Effector memory CD8-positive, alpha-beta T cell (primary cell): ENCODE results near the gene FRAS1.

ENCODE experiments used
- ATAC-seq: fragments of 150-1000 bp; cut with Tn5 transposase; replicated peaks from 2 replicates; pipeline ENCODE4 v1.10.0; 2021; ENCODE audit warnings: mild to moderate bottlenecking, moderate library complexity
- DNase-seq, 3 experiments: peaks; one replicate each; pipeline ENCODE4 v3.0.0; 2021
- H3K27ac Mint-ChIP-seq, 2 donors: one replicate each; pipeline ENCODE4 v1.8.0; 2022; ENCODE audit warnings: mild to moderate bottlenecking in 2 of 2, mixed read lengths in 2 of 2, moderate library complexity in 2 of 2
- H3K27me3 Mint-ChIP-seq, 2 donors: one replicate each; pipeline ENCODE4 v1.8.0; 2022; ENCODE audit warnings: mixed read lengths in 2 of 2
- H3K36me3 Mint-ChIP-seq: one replicate; pipeline ENCODE4 v1.8.0; 2022; ENCODE audit warnings: mild to moderate bottlenecking, moderate library complexity, mixed read lengths; ENCODE audit not compliant: insufficient read depth
- H3K4me1 Mint-ChIP-seq, 2 donors: one replicate each; pipeline ENCODE4 v1.8.0; 2022; ENCODE audit warnings: low read depth in 2 of 2, mixed read lengths in 2 of 2
- H3K4me3 Mint-ChIP-seq, 2 donors: one replicate each; pipeline ENCODE4 v1.8.0; 2022; ENCODE audit warnings: mild to moderate bottlenecking in 2 of 2, mixed read lengths in 2 of 2, moderate library complexity in 2 of 2
- H3K9me3 Mint-ChIP-seq, 2 donors: one replicate each; pipeline ENCODE4 v1.8.0; 2022; ENCODE audit warnings: mixed read lengths in 2 of 2

FRAS1 gene

DNA sequence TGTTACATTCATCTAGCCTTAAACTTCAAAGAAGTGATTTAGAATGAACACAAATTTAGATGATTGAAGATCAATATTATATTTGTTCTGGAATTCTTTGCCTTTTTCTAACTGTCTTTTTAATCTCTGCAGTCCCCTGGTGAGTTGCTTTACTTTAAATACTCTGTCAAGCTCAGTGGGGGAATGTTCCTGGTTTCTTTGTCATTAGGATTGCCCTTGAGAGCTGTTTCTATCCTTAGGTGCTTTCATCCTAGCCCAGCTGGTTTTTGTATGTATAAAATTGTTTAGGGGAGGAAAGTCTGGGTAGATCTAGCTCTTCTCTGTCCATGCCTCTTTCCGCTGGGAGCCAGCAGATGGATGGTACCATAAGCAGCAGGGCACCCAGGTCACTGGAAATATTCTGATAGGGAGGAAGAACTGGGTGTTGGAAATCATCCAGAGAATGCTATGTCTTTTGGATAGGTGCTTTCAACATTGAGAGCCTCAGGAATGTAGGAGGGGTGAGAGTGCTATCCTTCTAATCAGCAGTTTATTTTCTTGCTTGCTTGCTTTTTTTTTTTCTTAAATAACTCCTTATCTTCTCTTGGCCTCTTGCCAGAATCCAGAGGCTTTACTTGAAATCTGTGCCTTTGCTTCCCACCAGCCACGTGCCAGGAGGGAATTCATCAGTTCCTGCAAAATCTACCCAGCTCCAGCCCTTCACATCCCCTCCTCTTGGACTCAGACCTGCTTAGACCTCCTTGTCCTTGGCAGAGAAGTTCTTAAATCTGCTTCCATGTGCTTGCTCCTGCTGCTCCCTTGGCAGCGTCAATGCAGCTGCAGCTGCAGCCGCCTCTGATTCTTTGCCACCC, 279.2 kb downstream of the FRAS1 start:
- H3K36me3 Mint-ChIP-seq, result no peaks in the 10 kb centered on the region
- H3K9me3 Mint-ChIP-seq, result peaks cover 2 to 19% of the 10 kb centered on the region in 2 donors
- no peak overlapping the region for H3K27ac Mint-ChIP-seq
- H3K4me1 Mint-ChIP-seq, result no peaks in the 10 kb centered on the region
- DNase-seq (no peak), ATAC-seq (no peak)
- no peak overlapping the region for H3K4me3 Mint-ChIP-seq
- H3K27me3 Mint-ChIP-seq, result peaks cover 14 to 31% of the 10 kb centered on the region in 2 donors

DNA sequence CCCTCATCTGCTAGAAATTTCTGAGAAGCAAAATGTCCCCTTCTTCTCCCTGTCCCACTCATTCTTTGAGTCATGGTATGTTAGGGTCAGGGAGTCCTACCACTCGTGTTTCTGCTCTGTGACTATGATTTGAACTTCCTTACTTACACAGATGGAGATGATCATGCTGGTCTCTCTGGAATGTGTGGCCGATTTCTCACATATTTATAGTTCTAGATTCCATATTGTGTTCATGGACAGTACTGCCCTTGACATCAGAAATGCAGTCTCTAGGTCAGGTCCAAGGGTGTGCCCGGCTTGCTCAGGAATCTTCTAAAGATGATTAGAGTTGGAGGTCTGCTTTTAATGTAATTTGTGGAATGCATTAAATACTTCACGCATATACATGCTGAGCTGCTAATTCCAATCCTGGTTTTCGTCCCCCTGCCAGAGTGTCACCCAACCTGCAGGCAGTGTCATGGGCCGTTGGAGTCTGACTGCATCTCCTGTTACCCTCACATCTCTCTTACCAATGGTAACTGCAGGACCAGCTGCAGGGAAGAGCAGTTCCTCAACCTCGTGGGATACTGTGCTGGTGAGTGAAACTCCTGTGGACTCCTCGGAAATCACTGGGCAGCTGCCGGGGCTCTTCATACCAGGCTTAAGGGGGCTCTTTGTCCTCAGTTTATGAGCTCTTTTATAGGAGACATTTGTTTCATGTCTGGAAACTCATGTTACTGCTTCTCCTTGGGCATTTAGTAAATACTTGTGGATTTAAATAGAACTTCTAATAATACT, 280.3 kb downstream of the FRAS1 start:
- no peak for ATAC-seq
- H3K27me3 Mint-ChIP-seq, result peaks cover 15 to 23% of the 10 kb centered on the region in 2 donors
- no peaks in the 10 kb centered on the region for H3K36me3 Mint-ChIP-seq
- H3K4me1 Mint-ChIP-seq, result no peaks in the 10 kb centered on the region
- no peak overlapping the region for H3K4me3 Mint-ChIP-seq
- DNase-seq, result no peak
- peaks cover 2 to 14% of the 10 kb centered on the region in 2 donors for H3K9me3 Mint-ChIP-seq
- no peak overlapping the region for H3K27ac Mint-ChIP-seq

DNA sequence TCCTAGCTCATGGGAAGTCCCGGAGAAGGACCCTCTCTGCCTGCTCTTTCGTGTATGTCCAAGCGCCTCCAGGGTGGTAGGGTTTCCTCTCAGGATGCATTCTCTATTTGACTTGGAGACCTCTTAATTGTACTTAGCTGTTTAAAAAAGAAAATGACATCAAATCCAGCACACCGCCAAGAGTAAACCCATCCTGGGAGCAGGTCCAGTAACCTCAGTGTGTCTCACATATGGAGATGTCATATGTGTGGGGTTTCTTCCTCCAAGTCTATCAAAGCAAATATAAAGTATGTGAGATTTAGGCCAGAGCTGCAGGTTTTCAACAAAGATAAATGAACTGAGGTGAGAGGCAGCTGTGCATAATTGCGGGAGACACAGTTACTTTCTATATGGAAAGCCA, 285.0 kb downstream of the FRAS1 start:
- no peak overlapping the region for H3K4me3 Mint-ChIP-seq
- no peak overlapping the region for H3K27ac Mint-ChIP-seq
- peaks cover 15 to 19% of the 10 kb centered on the region in 2 donors for H3K27me3 Mint-ChIP-seq
- DNase-seq, result no peak
- H3K9me3 Mint-ChIP-seq, result peaks cover 2 to 14% of the 10 kb centered on the region in 2 donors
- ATAC-seq, result no peak
- no peaks in the 10 kb centered on the region for H3K36me3 Mint-ChIP-seq
- no peaks in the 10 kb centered on the region for H3K4me1 Mint-ChIP-seq

DNA sequence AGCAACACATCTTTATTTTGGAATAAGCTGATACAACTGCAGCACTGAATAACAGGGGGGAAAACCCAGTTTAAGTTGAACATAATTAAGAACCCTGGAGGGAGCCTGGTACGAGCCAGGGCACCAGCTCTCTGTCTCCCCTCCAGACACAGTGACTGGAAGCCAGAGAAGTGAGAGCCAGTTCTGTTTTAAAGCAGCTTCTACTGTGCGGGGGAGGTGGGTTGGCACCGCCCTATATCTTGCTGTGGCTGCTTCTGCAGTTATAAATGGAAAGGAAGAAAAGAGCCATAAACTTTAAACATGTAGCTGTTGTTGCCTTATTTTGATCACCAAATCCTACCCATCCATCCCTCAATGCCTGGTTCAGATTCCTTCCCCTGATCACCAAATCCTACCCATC, 286.6 kb downstream of the FRAS1 start:
- H3K4me1 Mint-ChIP-seq, result no peaks in the 10 kb centered on the region
- DNase-seq, result no peak
- no peak overlapping the region for H3K27ac Mint-ChIP-seq
- H3K4me3 Mint-ChIP-seq, result no peak overlapping the region
- no peaks in the 10 kb centered on the region for H3K36me3 Mint-ChIP-seq
- ATAC-seq, result no peak
- H3K27me3 Mint-ChIP-seq, result peaks cover 4 to 14% of the 10 kb centered on the region in 2 donors
- peaks cover 2 to 6% of the 10 kb centered on the region in 2 donors for H3K9me3 Mint-ChIP-seq

DNA sequence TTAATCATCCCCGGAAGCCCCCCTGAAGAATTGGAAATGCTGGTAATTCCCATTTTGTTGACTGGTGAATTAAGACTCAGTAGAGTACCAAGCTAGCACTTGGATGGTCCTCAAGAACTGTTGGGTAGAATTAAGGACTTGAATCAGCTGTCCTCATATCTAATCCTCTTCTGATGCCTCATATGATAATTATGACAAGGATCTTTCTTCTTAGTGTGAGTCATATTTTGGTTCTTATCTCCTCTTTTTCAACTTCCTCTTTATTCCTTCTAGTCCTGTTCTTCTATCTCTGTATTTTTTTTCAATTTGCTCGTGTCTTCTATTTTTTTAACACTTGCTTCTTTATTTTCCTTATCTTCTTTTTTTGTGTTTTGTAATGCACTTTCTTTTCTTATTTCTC, 288.1 kb downstream of the FRAS1 start:
- no peak for DNase-seq
- H3K36me3 Mint-ChIP-seq, result no peaks in the 10 kb centered on the region
- H3K4me3 Mint-ChIP-seq, result no peak overlapping the region
- no peak overlapping the region for H3K27ac Mint-ChIP-seq
- H3K4me1 Mint-ChIP-seq, result no peaks in the 10 kb centered on the region
- H3K9me3 Mint-ChIP-seq, result peaks cover 0 to 2% of the 10 kb centered on the region in 2 donors
- peaks cover 0 to 8% of the 10 kb centered on the region in 2 donors for H3K27me3 Mint-ChIP-seq
- no peak for ATAC-seq

DNA sequence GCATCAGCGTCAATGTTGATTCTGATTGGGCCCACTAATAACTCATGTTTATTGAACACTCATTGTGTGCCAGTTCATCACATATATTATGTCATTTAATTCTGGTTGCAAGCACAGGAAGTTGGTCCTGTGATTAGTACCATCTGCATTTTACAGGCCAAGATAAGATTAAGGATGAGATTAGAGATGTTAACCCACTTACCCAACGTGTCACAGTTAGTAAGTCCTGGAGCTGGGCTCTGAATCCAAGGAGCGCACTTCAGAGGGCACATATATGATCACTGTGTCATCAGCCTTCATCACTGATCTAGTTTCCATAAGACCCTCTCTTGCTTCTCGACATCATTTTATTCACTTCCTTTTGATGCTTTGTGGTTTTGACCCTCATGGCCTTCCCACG, 289.1 kb downstream of the FRAS1 start:
- H3K27ac Mint-ChIP-seq, result no peak overlapping the region
- no peaks in the 10 kb centered on the region for H3K36me3 Mint-ChIP-seq
- no peak for DNase-seq
- ATAC-seq, result no peak
- H3K9me3 Mint-ChIP-seq, result no peaks in the 10 kb centered on the region
- peaks cover 0 to 2% of the 10 kb centered on the region in 2 donors for H3K27me3 Mint-ChIP-seq
- no peak overlapping the region for H3K4me3 Mint-ChIP-seq
- no peaks in the 10 kb centered on the region for H3K4me1 Mint-ChIP-seq

DNA sequence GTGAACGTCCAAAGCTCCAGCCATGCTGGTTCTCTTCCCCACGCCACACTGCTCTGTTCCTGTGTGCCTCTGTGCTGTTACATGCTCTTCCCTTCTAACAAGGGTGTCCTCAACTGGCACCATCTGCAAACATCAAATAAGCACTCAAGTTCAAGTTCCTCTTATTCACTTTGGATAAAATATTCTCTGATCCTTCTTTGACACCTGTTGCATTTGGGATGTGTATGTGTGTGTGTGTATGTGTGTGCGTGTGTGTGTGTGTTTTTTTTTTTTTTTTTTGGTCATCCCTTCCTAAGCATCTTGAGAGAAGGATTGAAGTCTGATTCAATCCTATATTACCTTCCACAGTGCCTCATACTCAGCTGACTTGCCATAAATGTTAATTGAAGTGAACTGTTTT, 290.4 kb downstream of the FRAS1 start:
- no peak for ATAC-seq
- Mint-ChIP-seq H3K4me3 (no peak overlapping the region), H3K36me3 (no peaks in the 10 kb centered on the region), H3K9me3 (no peaks in the 10 kb centered on the region), H3K27me3 (no peaks in the 10 kb centered on the region), H3K27ac (no peak overlapping the region), H3K4me1 (no peaks in the 10 kb centered on the region)
- DNase-seq, result no peak

DNA sequence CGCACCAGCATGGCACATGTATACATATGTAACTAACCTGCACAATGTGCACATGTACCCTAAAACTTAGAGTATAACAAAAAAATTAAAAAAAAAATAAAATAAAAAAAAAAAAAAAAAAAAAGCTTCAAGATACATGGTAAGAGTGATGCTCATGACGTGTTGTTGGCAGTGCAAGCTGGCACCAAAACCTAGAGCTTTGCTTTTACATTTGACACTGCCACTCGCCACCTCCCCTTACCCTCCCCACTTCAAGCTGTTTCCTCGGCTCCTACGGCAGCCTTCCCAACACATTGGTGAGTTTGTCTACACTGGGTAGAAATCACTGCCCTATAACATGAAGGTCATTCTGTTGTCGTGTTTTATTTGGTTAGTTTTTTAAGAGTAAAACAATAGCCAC, 296.8 kb downstream of the FRAS1 start:
- ATAC-seq, result no peak
- no peak for DNase-seq
- peaks cover under 1 to 14% of the 10 kb centered on the region in 2 donors for H3K27me3 Mint-ChIP-seq
- no peaks in the 10 kb centered on the region for H3K4me1 Mint-ChIP-seq
- H3K9me3 Mint-ChIP-seq, result no peaks in the 10 kb centered on the region
- H3K27ac Mint-ChIP-seq, result no peak overlapping the region
- no peaks in the 10 kb centered on the region for H3K36me3 Mint-ChIP-seq
- no peak overlapping the region for H3K4me3 Mint-ChIP-seq

DNA sequence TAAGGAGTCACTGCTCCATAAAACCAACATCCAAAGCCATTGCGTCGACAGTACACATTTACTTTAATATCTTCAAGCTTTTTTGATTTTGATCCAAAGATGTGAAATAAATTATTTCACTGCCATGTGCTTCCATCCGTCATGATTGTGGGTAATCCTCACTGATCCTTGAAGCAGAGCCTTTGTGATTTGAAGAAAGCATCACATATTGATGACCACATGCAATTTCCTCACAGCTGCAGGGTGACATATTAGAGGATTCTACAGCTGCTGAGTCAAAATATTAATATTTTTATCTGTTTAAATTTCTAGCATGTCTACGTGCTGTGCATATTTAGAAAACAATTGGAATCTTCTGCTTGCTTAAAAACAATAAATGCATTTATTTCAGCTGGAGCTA, 297.7 kb downstream of the FRAS1 start:
- no peak overlapping the region for H3K4me3 Mint-ChIP-seq
- peaks cover 7 to 19% of the 10 kb centered on the region in 2 donors for H3K27me3 Mint-ChIP-seq
- DNase-seq (no peak), ATAC-seq (no peak)
- H3K27ac Mint-ChIP-seq, result no peak overlapping the region
- H3K9me3 Mint-ChIP-seq, result no peaks in the 10 kb centered on the region
- H3K36me3 Mint-ChIP-seq, result no peaks in the 10 kb centered on the region
- H3K4me1 Mint-ChIP-seq, result no peaks in the 10 kb centered on the region

DNA sequence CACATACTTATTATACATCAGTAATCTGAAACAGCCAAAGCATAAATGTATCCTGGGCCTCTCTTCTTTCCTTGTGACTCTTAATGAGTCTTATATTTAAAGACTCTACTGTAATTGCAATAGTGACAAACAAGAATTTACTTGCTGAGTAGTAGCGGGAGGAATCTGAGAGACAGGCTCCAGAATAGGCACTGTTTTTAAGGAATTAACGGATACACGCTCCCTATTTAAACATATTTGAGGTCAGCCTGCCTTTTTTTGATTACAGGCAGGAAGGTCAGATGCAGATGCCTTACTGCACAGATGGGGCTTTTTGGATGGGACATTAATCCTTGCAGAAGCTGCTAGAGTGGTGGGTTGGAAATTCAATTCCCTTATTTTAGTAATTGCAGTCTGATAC, 298.2 kb downstream of the FRAS1 start:
- Mint-ChIP-seq H3K4me3 (no peak overlapping the region), H3K27ac (no peak overlapping the region), H3K9me3 (no peaks in the 10 kb centered on the region), H3K27me3 (peaks cover 12 to 19% of the 10 kb centered on the region in 2 donors), H3K36me3 (no peaks in the 10 kb centered on the region), H3K4me1 (no peaks in the 10 kb centered on the region)
- DNase-seq, result no peak
- ATAC-seq, result no peak

DNA sequence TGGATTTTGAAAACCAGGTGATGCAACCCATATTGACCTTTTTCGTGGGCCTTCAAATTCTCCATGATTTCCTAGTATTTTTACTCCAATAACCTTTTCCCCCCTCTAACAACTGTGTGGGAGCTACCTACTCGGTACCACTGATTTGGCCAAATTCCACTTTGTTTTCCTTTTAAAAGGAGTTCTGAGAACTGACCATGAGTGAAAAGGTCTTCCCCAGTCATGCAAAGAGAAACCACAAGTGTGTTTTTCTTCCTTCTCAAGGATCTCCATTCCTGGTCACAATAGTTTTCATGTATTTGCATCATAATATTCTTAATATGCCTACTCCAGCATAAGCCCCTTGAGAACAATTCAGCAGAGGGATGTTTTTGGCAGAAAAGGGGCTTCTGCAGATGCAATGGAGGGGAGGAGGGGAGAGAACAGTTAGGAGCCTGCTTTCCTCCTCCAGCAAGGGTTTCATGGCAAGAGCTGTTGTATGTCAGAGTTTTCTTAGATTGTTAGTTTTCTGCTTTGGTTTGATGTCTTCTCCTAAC, 299.2 kb downstream of the FRAS1 start:
- no peaks in the 10 kb centered on the region for H3K9me3 Mint-ChIP-seq
- H3K36me3 Mint-ChIP-seq, result no peaks in the 10 kb centered on the region
- no peak overlapping the region for H3K27ac Mint-ChIP-seq
- H3K4me1 Mint-ChIP-seq, result no peaks in the 10 kb centered on the region
- no peak for ATAC-seq
- peaks cover 15 to 19% of the 10 kb centered on the region in 2 donors for H3K27me3 Mint-ChIP-seq
- no peak for DNase-seq
- no peak overlapping the region for H3K4me3 Mint-ChIP-seq

DNA sequence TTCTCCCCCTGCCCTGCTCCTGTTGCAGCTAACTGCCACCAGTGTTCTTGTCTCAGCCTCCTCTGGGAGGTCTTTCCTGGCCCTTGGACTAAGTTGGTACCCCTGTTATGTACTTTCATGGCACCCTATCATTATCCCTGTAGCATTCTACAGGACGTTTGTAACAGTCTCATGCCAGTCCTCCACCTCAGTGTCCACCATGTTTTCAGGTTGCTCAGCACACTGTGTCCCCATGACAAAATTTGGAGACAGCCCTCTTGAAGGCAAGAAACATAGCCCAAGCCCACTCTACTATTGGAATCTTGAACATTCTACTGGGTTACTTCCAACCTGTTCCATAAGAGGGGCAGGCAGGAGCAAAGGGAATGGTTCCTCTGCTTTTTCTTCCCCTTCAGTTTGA, 300.0 kb downstream of the FRAS1 start:
- Mint-ChIP-seq H3K4me3 (no peak overlapping the region), H3K9me3 (no peaks in the 10 kb centered on the region), H3K36me3 (no peaks in the 10 kb centered on the region), H3K27ac (no peak overlapping the region), H3K27me3 (peaks cover 15 to 19% of the 10 kb centered on the region in 2 donors), H3K4me1 (no peaks in the 10 kb centered on the region)
- DNase-seq (no peak), ATAC-seq (no peak)

DNA sequence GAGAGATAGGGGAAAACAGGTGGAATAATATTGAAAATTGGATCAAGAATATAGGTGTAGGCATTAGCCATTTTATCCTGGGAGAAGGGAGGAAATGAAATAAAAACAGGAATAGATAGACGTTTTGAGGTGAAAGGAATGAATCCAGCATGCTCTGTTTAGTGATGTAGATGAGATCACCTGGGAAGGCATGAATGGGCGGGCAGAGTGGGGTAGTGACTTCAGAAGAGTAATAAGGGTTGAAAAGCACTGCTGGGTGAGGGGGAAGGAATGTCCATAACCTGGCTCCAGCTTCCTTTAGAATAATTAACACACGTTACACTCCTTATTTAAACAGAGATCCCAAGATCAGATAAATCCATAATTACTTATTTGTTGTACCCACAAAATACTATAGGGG, 303.3 kb downstream of the FRAS1 start:
- no peaks in the 10 kb centered on the region for H3K36me3 Mint-ChIP-seq
- H3K4me3 Mint-ChIP-seq, result no peak overlapping the region
- DNase-seq, result no peak
- no peaks in the 10 kb centered on the region for H3K9me3 Mint-ChIP-seq
- ATAC-seq, result no peak
- no peak overlapping the region for H3K27ac Mint-ChIP-seq
- no peaks in the 10 kb centered on the region for H3K4me1 Mint-ChIP-seq
- peaks cover 19 to 23% of the 10 kb centered on the region in 2 donors for H3K27me3 Mint-ChIP-seq
